Measurements from ENCODE around the gene PHLDB2.

PHLDB2 gene

GRCh38 chr3:111884411-111885018, 25.4 kb downstream of the PHLDB2 start:
- no peak for DNase-seq

GRCh38 chr3:111885578-111885977, 26.5 kb downstream of the PHLDB2 start:
- no peak for DNase-seq

GRCh38 chr3:111890051-111890580, 31.1 kb downstream of the PHLDB2 start:
- no peak for DNase-seq

GRCh38 chr3:111892070-111892469, 33.0 kb downstream of the PHLDB2 start:
- no peak for DNase-seq

- peak; percentile 11 to 48 (median 36) for DNase-seq
Measured at GRCh38 chr3:111895071-111895470, 36.0 kb downstream of the PHLDB2 start.

- no peak for DNase-seq
Measured at GRCh38 chr3:111899966-111900365, 40.9 kb downstream of the PHLDB2 start.

- no peak for DNase-seq
Measured at GRCh38 chr3:111901637-111902036, 42.6 kb downstream of the PHLDB2 start.

- no peak for DNase-seq
Measured at GRCh38 chr3:111902534-111902933, 43.5 kb downstream of the PHLDB2 start.

GRCh38 chr3:111903067-111903511, 44.0 kb downstream of the PHLDB2 start:
- DNase-seq, result no peak

- DNase-seq, result peak; percentile 19 to 74 (median 50)
Measured at GRCh38 chr3:111904376-111905241, 45.5 kb downstream of the PHLDB2 start.

GRCh38 chr3:111906656-111907055, 47.6 kb downstream of the PHLDB2 start:
- DNase-seq, result no peak

- no peak for DNase-seq
Measured at GRCh38 chr3:111907151-111907550, 48.1 kb downstream of the PHLDB2 start.

GRCh38 chr3:111910806-111911205, 51.7 kb downstream of the PHLDB2 start:
- DNase-seq, result no peak

- no peak for DNase-seq
Measured at GRCh38 chr3:111911446-111911845, 52.4 kb downstream of the PHLDB2 start.

GRCh38 chr3:111913163-111913763, 54.2 kb downstream of the PHLDB2 start:
- no peak for DNase-seq

- DNase-seq, result no peak
Measured at GRCh38 chr3:111915905-111916304, 56.8 kb downstream of the PHLDB2 start.

- no peak for DNase-seq
Measured at GRCh38 chr3:111917300-111917699, 58.2 kb downstream of the PHLDB2 start.

GRCh38 chr3:111919370-111920065, 60.5 kb downstream of the PHLDB2 start:
- no peak for DNase-seq

- no peak for DNase-seq
Measured at GRCh38 chr3:111921181-111921580, 62.1 kb downstream of the PHLDB2 start.

GRCh38 chr3:111923095-111923771, 64.2 kb downstream of the PHLDB2 start:
- DNase-seq, result no peak

- no peak for DNase-seq
Measured at GRCh38 chr3:111923806-111924205, 64.7 kb downstream of the PHLDB2 start.

- DNase-seq, result no peak
Measured at GRCh38 chr3:111924283-111924682, 65.2 kb downstream of the PHLDB2 start.

Measured in suppressor macrophage (primary cell).